Tibial artery (tissue), 4 donors: Measurements from ENCODE around the gene LRCOL1.
A peak's percentile ranks its signal among the peaks of the same experiment; 100 is the strongest.

Experiments
- DNase-seq, 2 donors: peaks; one replicate each; pipeline ENCODE4 v3.0.0-alpha.2; 2019
- H3K27ac ChIP-seq, 2 donors: fragments of 200-600 bp; sonication (generic) in 1 of 2; 1 replicate in 1 of 2; 2 replicates in 1 of 2; pipeline ENCODE4 v1.5.1; 2018 to 2019; ENCODE audit warnings: mild to moderate bottlenecking in 1 of 2
- H3K27me3 ChIP-seq, 2 donors: fragments of 200-600 bp; sonication (generic) in 1 of 2; one replicate each; pipeline versions ENCODE4 v1.5.1 to v1.6.0; 2016 to 2019
- H3K36me3 ChIP-seq, 3 donors: fragments of 200-600 bp; sonication (generic) in 2 of 3; one replicate each; pipeline ENCODE4 v1.5.1; 2016 to 2019; ENCODE audit warnings: mild to moderate bottlenecking in 2 of 3
- H3K4me1 ChIP-seq, 4 donors: fragments of 200-600 bp; sonication (generic) in 2 of 4; 1 replicate in 3 of 4; 2 replicates in 1 of 4; pipeline ENCODE4 v1.5.1; 2016 to 2019
- H3K4me3 ChIP-seq, 2 donors: fragments of 200-600 bp; sonication (generic) in 1 of 2; 1 replicate in 1 of 2; 2 replicates in 1 of 2; pipeline ENCODE4 v1.5.1; 2018 to 2019; ENCODE audit warnings: mild to moderate bottlenecking in 2 of 2
- H3K9me3 ChIP-seq, 3 donors: fragments of 200-600 bp; sonication (generic) in 1 of 3; one replicate each; pipeline ENCODE4 v1.5.1; 2016 to 2019
- intact Hi-C: fragments of 100-400 bp; cut with DNase I; formaldehyde crosslinking; loops from one replicate; pipeline ENCODE4 v1.15.0; 2023; ENCODE audit warnings: low total_unique reads
- TF ChIP-seq, protein P1 (sequence below), 2 experiments: fragments of 200-600 bp in 1 of 2; fragments of 450-650 bp in 1 of 2; IDR thresholded peaks; one replicate each; pipeline ENCODE4 v1.5.1; 2017 to 2019; ENCODE audit warnings: antibody characterized with exemption in 2 of 2, mild to moderate bottlenecking in 1 of 2, moderate library complexity in 1 of 2

LRCOL1 gene

DNA sequence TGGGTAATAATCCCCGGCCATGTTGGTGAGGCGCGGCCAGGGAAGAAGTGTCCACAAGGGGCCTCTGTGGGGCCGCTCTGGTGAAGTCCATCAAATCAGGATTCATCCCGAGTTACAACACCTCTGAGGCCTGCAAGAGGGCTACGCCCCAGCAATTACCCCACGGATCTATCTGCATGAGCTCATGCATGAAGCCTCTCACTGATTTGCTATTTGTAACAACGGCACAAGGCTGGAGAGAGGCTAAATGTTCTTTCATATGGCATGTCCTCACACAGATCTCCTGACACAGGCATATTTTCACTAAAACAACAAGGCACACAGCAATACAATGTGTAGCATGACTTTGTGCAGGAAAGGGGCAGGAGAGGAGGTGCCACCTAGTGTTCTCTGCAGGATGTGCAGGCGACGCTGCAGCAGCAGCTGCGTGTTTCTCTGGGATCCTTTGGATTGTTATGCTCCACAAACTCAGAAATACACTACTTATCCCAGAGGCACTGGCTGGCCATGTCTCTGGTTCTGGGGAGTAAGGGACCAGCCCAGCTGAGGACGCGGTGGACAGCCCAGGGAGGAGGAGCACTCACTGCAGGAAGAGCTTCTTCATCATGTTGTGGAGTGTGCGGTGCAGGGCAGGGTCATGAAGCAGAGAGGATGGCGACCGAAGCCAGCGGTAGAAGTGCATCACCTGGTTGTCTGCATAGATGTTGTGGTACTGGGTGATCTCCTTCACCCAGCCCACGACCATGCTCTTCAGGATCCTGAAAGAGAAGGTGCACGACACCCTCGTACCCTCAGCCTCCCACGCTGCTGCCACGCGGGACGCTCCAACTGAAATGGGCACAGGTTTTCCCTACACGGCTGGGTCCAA lies 28.4 kb upstream of the LRCOL1 start:
- intact Hi-C loops, result no loop called here
- Histone ChIP-seq H3K27ac (no peak overlapping the region), H3K36me3 (peaks cover 69 to 100% (median 84%) of the 10 kb centered on the region in 3 donors)

DNA sequence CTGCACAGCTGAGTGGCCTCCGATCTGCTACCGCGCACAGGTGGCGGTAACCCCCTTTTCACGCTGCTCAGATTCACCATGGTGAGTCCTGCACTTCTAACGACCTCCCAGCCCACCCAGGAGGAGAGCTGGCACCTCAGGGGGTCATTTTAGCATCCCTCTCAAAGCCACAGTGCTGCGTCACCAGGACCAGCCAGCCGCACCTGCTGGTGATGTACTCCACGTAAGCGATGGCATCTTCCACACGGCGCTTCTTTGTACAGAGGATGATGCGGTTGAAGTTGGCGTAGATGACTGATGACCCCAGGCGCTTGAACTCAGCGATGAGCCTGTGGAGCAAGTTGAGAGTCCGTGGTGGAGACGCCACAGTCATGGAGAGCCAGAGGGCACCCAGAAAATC lies 27.4 kb upstream of the LRCOL1 start:
- Histone ChIP-seq H3K27ac (no peak overlapping the region), H3K4me1 (no peaks in the 10 kb centered on the region), H3K36me3 (peaks cover 74 to 100% (median 85%) of the 10 kb centered on the region in 3 donors), H3K9me3 (no peaks in the 10 kb centered on the region), H3K4me3 (no peak overlapping the region), H3K27me3 (no peaks in the 10 kb centered on the region)
- DNase-seq, result no peak
- TF ChIP-seq, protein P1, sequence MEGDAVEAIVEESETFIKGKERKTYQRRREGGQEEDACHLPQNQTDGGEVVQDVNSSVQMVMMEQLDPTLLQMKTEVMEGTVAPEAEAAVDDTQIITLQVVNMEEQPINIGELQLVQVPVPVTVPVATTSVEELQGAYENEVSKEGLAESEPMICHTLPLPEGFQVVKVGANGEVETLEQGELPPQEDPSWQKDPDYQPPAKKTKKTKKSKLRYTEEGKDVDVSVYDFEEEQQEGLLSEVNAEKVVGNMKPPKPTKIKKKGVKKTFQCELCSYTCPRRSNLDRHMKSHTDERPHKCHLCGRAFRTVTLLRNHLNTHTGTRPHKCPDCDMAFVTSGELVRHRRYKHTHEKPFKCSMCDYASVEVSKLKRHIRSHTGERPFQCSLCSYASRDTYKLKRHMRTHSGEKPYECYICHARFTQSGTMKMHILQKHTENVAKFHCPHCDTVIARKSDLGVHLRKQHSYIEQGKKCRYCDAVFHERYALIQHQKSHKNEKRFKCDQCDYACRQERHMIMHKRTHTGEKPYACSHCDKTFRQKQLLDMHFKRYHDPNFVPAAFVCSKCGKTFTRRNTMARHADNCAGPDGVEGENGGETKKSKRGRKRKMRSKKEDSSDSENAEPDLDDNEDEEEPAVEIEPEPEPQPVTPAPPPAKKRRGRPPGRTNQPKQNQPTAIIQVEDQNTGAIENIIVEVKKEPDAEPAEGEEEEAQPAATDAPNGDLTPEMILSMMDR (IDR thresholded peaks at IDR 0.05), result no peak
- intact Hi-C loops, result no loop called here

More for the DNA sequence above, 28.4 kb upstream of the LRCOL1 start:
- Histone ChIP-seq H3K4me3 (no peak overlapping the region), H3K9me3 (no peaks in the 10 kb centered on the region), H3K27me3 (no peaks in the 10 kb centered on the region), H3K4me1 (no peaks in the 10 kb centered on the region)
- DNase-seq, result peak in 1 of 2 donors; percentile 41
- TF ChIP-seq, protein P1 (IDR thresholded peaks at IDR 0.05), result peak; percentile 10 to 45

DNA sequence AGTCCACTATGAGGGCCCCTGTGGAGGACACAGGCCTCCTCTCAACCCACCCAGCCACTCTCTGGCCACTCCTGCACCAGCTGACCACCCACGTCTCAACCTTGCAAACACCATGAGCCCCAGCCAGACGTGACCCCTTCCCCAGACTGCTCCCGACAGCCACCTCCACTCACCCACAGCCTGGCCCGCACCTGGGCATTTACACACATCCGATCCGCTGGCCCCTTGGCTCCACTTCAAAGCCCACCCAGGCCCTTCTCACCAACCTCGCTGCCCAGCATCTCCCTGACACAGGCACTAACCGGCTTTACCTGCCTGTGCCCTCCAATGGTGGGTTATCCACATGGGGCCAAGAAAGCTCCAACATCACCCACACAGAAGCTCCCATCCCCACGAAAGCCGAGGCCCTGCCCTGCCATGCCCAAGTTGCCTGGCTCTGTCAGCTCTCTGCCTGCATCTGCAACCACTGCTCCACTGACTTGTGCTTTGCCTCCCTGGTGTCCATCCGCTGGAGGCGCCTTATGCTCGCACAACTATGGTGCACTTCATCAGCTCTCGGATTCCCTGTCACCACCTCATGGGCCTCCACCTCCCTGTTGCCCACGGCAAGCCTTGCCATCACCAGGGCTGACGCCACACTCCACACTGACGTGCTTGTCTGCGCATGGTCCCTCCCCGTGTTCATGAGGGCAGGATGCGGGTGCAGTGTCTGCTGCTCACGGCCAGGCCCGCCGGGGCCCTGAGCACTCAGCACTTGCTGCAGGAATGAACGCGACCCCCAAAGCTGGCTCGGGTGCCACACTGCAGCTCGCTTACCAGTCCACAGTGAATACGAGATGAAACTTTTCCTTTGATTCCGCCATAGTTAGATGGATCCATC lies 24.9 kb upstream of the LRCOL1 start:
- DNase-seq, result peak in 1 of 2 donors; percentile 44
- Histone ChIP-seq H3K4me1 (no peaks in the 10 kb centered on the region), H3K4me3 (no peak overlapping the region), H3K9me3 (no peaks in the 10 kb centered on the region), H3K27ac (no peak overlapping the region), H3K36me3 (peaks cover 78 to 100% (median 85%) of the 10 kb centered on the region in 3 donors), H3K27me3 (no peaks in the 10 kb centered on the region)
- TF ChIP-seq, protein P1 (IDR thresholded peaks at IDR 0.05), result no peak
- intact Hi-C loops, result no loop called here

DNA sequence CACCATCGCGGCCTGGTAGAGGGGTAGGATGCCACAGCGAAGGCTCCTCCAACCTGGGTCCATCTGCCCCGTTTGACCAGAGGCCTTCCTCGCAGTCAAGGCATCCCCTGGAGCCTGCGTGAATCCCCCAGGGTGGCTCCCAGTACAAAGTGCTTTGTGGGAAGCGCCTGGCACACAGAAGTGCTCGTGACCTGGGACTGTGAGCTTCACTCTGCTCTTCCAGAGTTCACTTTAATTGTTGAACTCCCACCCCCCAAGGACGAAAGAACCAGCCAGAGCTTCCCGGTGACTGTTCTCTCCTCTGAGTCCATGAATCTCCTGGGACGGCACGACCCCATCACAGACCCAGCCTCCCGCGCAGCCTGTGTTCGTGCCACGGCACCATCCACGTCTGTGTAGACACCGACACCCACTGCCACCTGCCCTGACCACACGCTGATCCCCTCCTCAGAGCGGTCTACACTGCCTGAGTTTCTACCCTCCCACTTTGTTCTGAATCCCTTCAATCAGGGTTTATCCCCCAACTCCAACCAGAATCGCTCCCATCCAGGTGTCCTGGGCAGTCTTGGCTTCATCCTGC lies 24.1 kb upstream of the LRCOL1 start:
- no peaks in the 10 kb centered on the region for H3K27me3 ChIP-seq
- TF ChIP-seq, protein P1 (IDR thresholded peaks at IDR 0.05), result no peak
- no peaks in the 10 kb centered on the region for H3K9me3 ChIP-seq
- H3K36me3 ChIP-seq, result peaks cover 86 to 100% (median 93%) of the 10 kb centered on the region in 3 donors
- no peaks in the 10 kb centered on the region for H3K4me1 ChIP-seq
- H3K27ac ChIP-seq, result no peak overlapping the region
- no peak overlapping the region for H3K4me3 ChIP-seq
- peak in 1 of 2 donors; percentile 42 for DNase-seq
- intact Hi-C loops, result no loop called here

DNA sequence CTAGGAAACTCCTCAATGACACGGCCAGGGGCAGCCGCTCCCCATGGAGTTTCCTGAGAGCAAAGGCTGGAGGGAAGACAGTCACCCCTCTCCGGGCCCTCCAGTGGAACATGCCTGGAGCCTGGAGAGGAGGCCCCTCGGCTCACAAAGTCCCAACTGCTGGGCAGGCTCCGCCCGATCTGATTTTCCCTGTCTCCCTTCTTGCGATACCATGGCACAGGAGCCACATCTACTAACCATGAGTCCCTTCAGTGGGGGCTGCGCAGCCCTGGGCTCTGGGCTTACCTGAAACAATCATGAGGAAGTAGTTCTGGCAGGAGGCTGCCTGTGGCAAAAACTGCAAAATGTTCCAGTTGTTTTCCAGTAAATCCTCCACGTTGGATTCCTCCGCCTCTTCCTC lies 23.5 kb upstream of the LRCOL1 start:
- intact Hi-C loops, result no loop called here
- no peaks in the 10 kb centered on the region for H3K27me3 ChIP-seq
- no peaks in the 10 kb centered on the region for H3K4me1 ChIP-seq
- H3K4me3 ChIP-seq, result no peak overlapping the region
- H3K9me3 ChIP-seq, result no peaks in the 10 kb centered on the region
- DNase-seq, result peak in 1 of 2 donors; percentile 57
- no peak overlapping the region for H3K27ac ChIP-seq
- H3K36me3 ChIP-seq, result peaks cover 88 to 100% (median 97%) of the 10 kb centered on the region in 3 donors
- TF ChIP-seq, protein P1 (IDR thresholded peaks at IDR 0.05), result no peak
